ENCODE measurements around the gene AACS. TPM values are rescaled to one million over a fixed set of nuclear protein-coding genes. Genes with fewer than 3 reads are reported as not detected.
"Not testable (repeated sequence)": the region's sequence is repeated elsewhere in the genome, so short reads cannot be mapped to it uniquely, and the experiment has no call there.

AACS gene
- total and polyA plus RNA-seq, 4 donors = 15.4 to 33.5 (median 17.6) TPM

DNA sequence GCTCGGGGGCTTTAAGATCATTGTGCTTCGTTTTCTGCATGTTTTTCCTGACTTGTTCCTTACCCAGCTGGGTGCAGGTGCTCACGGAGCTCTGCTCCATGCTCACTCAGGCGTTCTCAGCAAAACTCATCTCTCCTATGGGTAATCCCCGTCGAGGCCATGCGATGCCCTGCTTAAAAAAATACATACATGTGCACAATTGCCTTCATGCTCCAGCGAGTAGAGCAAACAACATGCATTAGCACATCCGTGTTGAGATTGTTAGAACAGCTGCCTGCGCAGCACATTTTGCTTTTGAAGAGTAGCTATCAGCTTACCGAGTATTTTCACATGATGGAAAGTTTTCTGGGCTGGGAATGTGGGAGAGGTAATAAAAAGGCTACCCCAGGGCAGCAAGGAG is 16.2 kb downstream of the AACS start:
- no peak overlapping the region for H3K27ac ChIP-seq (ENCODE audit: low read depth in 1 of 2, low read length in 1 of 2)
- H3K4me3 ChIP-seq = no peak overlapping the region
- DNase-seq = no peak
- ATAC-seq (ENCODE audit: insufficient read depth, low FRiP score) = no peak
- WGBS, 2 donors = 95 to 96% methylated on average over 11 of the region's 11 CpGs
- H3K9me3 ChIP-seq (ENCODE audit: control insufficient read depth in 4 of 4, insufficient read depth in 3 of 4, low read length in 3 of 4) = no peaks in the 10 kb centered on the region
- H3K9ac ChIP-seq (ENCODE audit: insufficient read depth in 1 of 2, low read length in 2 of 2) = no peak overlapping the region
- peaks cover 0 to 3% (median 0%) of the 10 kb centered on the region in 5 donors for H3K4me1 ChIP-seq (ENCODE audit: control insufficient read depth in 5 of 5, insufficient read depth in 5 of 5, low read length in 5 of 5)
- no peak for TF ChIP-seq CTCF (IDR thresholded peaks at IDR 0.05; ENCODE audit: control extremely low read depth, extremely low read depth)
- peaks cover 4 to 15% (median 12%) of the 10 kb centered on the region in 4 donors for H3K36me3 ChIP-seq (ENCODE audit: control insufficient read depth in 4 of 4, insufficient read depth in 4 of 4, low read length in 4 of 4)
- H3K27me3 ChIP-seq (ENCODE audit: control insufficient read depth in 3 of 3, insufficient read depth in 3 of 3, low read length in 2 of 3) = no peaks in the 10 kb centered on the region

GRCh38 chr12:125083072-125083471 is 17.8 kb downstream of the AACS start:
- Histone ChIP-seq H3K4me1 (ENCODE audit: control insufficient read depth in 5 of 5, insufficient read depth in 5 of 5, low read length in 5 of 5) (peaks cover 0 to 3% (median 0%) of the 10 kb centered on the region in 5 donors), H3K9ac (ENCODE audit: insufficient read depth in 1 of 2, low read length in 2 of 2) (no peak overlapping the region), H3K27ac (ENCODE audit: low read depth in 1 of 2, low read length in 1 of 2) (no peak overlapping the region), H3K9me3 (ENCODE audit: control insufficient read depth in 4 of 4, insufficient read depth in 3 of 4, low read length in 3 of 4) (no peaks in the 10 kb centered on the region), H3K36me3 (ENCODE audit: control insufficient read depth in 4 of 4, insufficient read depth in 4 of 4, low read length in 4 of 4) (peaks cover 0 to 25% (median 15%) of the 10 kb centered on the region in 4 donors), H3K4me3 (no peak overlapping the region), H3K27me3 (ENCODE audit: control insufficient read depth in 3 of 3, insufficient read depth in 3 of 3, low read length in 2 of 3) (no peaks in the 10 kb centered on the region)
- DNase-seq (no peak), ATAC-seq (ENCODE audit: insufficient read depth, low FRiP score) (no peak)
- 77 to 83% methylated on average over 6 of the region's 6 CpGs for WGBS, 2 donors
- no peak for TF ChIP-seq CTCF (IDR thresholded peaks at IDR 0.05; ENCODE audit: control extremely low read depth, extremely low read depth)

DNA sequence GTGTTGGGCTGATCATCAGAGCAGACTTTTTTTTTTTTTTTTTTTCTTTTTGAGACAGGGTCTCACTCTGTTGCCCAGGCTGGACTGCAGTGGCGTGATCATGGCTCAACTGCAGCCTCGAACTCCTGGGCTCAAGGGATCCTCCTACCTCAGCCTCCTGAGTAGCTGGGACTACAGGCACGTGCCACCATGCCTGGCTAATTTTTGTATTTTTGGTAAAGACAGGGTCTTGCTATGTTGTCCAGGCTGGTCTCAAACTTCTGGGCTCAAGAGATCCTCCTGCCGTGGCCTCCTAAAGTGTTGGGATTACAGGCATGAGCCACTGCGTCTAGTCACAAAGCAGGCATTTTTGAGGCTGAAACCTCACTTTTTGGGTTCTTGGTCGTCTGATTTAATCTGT is 23.0 kb downstream of the AACS start:
- H3K36me3 ChIP-seq (ENCODE audit: control insufficient read depth in 4 of 4, insufficient read depth in 4 of 4, low read length in 4 of 4) = peaks cover 0 to 30% (median 23%) of the 10 kb centered on the region in 4 donors
- 78 to 89% methylated on average over 6 of the region's 6 CpGs for WGBS, 2 donors
- H3K4me3 ChIP-seq; H3K9me3 ChIP-seq (ENCODE audit: control insufficient read depth in 4 of 4, insufficient read depth in 3 of 4, low read length in 3 of 4); H3K27ac ChIP-seq (ENCODE audit: low read depth in 1 of 2, low read length in 1 of 2); DNase-seq; H3K9ac ChIP-seq (ENCODE audit: insufficient read depth in 1 of 2, low read length in 2 of 2); H3K4me1 ChIP-seq (ENCODE audit: control insufficient read depth in 5 of 5, insufficient read depth in 5 of 5, low read length in 5 of 5); ATAC-seq (ENCODE audit: insufficient read depth, low FRiP score); H3K27me3 ChIP-seq (ENCODE audit: control insufficient read depth in 3 of 3, insufficient read depth in 3 of 3, low read length in 2 of 3): not testable (repeated sequence)

DNA sequence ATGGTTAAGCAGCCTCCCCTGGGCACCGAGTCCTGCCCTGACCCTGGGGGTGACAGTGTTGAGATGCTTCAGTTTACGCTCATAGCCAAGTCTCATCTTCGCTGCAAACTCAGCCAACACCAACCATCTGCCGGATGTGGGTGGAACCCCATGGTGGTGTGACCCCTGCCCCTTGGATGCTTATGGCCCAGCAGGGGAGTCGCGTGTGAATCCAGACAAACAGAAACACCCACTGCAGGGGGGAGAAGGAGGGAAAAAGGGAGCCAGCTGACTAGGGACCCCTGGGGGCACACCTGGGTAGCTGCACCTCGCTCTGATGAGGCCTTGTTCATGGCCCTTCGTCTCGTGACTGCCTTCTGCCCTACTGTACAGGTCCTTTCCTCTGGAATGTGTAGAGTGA is 23.8 kb downstream of the AACS start:
- Histone ChIP-seq H3K4me3 (no peak overlapping the region), H3K4me1 (ENCODE audit: control insufficient read depth in 5 of 5, insufficient read depth in 5 of 5, low read length in 5 of 5) (peaks cover 0 to 17% (median 6%) of the 10 kb centered on the region in 5 donors), H3K27me3 (ENCODE audit: control insufficient read depth in 3 of 3, insufficient read depth in 3 of 3, low read length in 2 of 3) (no peaks in the 10 kb centered on the region), H3K9me3 (ENCODE audit: control insufficient read depth in 4 of 4, insufficient read depth in 3 of 4, low read length in 3 of 4) (no peaks in the 10 kb centered on the region), H3K36me3 (ENCODE audit: control insufficient read depth in 4 of 4, insufficient read depth in 4 of 4, low read length in 4 of 4) (peaks cover 0 to 30% (median 23%) of the 10 kb centered on the region in 4 donors), H3K27ac (ENCODE audit: low read depth in 1 of 2, low read length in 1 of 2) (no peak overlapping the region), H3K9ac (ENCODE audit: insufficient read depth in 1 of 2, low read length in 2 of 2) (no peak overlapping the region)
- no peak for TF ChIP-seq CTCF (IDR thresholded peaks at IDR 0.05; ENCODE audit: control extremely low read depth, extremely low read depth)
- ATAC-seq (ENCODE audit: insufficient read depth, low FRiP score) (no peak), DNase-seq (no peak)
- 93 to 97% methylated on average over 9 of the region's 9 CpGs for WGBS, 2 donors
